B cell (primary cell): ENCODE data around the gene TMEM273. TPM values are rescaled to one million over a fixed set of nuclear protein-coding genes. Genes with fewer than 3 reads are reported as not detected.

ENCODE experiments used
- ATAC-seq: fragments of 200-7000 bp; cut with Tn5 transposase; one replicate; pipeline ENCODE4 v1.10.0; 2021; ENCODE audit warnings: low read depth, mild to moderate bottlenecking, moderate number of reproducible peaks, moderate library complexity
- CTCF ChIA-PET: fragments of 350-600 bp; sonication (Branson Sonifier 250); formaldehyde crosslinking; loops from one replicate; lab custom pipeline; 2021; ENCODE audit warnings: antibody characterized with exemption, inconsistent platforms; lab: Charles Lee
- POLR2A ChIA-PET: fragments of 350-600 bp; sonication (Branson Sonifier 250); formaldehyde crosslinking; loops from one replicate; lab custom pipeline; 2021; ENCODE audit warnings: antibody characterized with exemption; lab: Charles Lee
- DNase-seq: peaks from one replicate; pipeline ENCODE4 v3.0.0; 2013
- H2AFZ ChIP-seq: 2 replicates; pipeline ENCODE4 v1.6.1; 2012; ENCODE audit warnings: mild to moderate bottlenecking, low read depth, low read length; ENCODE audit not compliant: insufficient read depth, poor library complexity, severe bottlenecking
- H3K27ac ChIP-seq, 2 donors: 1 replicate in 1 of 2; 2 replicates in 1 of 2; pipeline ENCODE4 v1.5.1; 2012 to 2013; ENCODE audit warnings: low read length in 2 of 2, mild to moderate bottlenecking in 2 of 2, moderate library complexity in 1 of 2
- H3K27me3 ChIP-seq, 4 experiments: fragments of 200-600 bp in 1 of 4; sonication (generic) in 1 of 4; replicated peaks in 1 of 4; 1 replicate in 2 of 4; 2 replicates in 2 of 4; pipeline versions ENCODE4 v1.6.1 to v1.7.0; 2013 to 2016; ENCODE audit warnings: low read length in 3 of 4, mild to moderate bottlenecking in 2 of 4, mixed read lengths in 1 of 4, moderate library complexity in 1 of 4; ENCODE audit not compliant: insufficient read depth in 4 of 4, control insufficient read depth in 3 of 4; ENCODE audit errors: control extremely low read depth in 1 of 4
- H3K36me3 ChIP-seq, 2 experiments: replicated peaks in 1 of 2; 1 replicate in 1 of 2; 2 replicates in 1 of 2; pipeline versions ENCODE4 v1.6.1 to v1.7.1; 2013; ENCODE audit warnings: low read length in 1 of 2; ENCODE audit not compliant: insufficient read depth in 2 of 2, control insufficient read depth in 1 of 2; ENCODE audit errors: control extremely low read depth in 1 of 2, extremely low read depth in 1 of 2
- H3K4me1 ChIP-seq, 2 donors: fragments of 200-600 bp in 1 of 2; sonication (generic) in 1 of 2; 1 replicate in 1 of 2; 2 replicates in 1 of 2; pipeline versions ENCODE4 v1.5.1 to v1.6.1; 2013 to 2017; ENCODE audit warnings: low read length in 2 of 2; ENCODE audit not compliant: control insufficient read depth in 2 of 2, insufficient read depth in 2 of 2
- H3K4me2 ChIP-seq: replicated peaks from 2 replicates; pipeline ENCODE3; 2012; ENCODE audit warnings: mild to moderate bottlenecking, low read depth, low read length; ENCODE audit not compliant: poor library complexity, severe bottlenecking
- H3K4me3 ChIP-seq, 5 experiments: fragments of 200-600 bp in 1 of 5; sonication (generic) in 1 of 5; 1 replicate in 3 of 5; 2 replicates in 2 of 5; pipeline versions ENCODE4 v1.5.1 to v1.7.0; 2011 to 2016; ENCODE audit warnings: low read length in 4 of 5, mild to moderate bottlenecking in 4 of 5, low read depth in 2 of 5, control low read depth in 1 of 5, moderate library complexity in 1 of 5; ENCODE audit not compliant: insufficient read depth in 1 of 5; ENCODE audit errors: control extremely low read depth in 1 of 5, extremely low read depth in 1 of 5
- H3K79me2 ChIP-seq: fragments of 200-600 bp; sonication (generic); one replicate; pipeline ENCODE4 v1.6.0; 2016; ENCODE audit warnings: low read length; ENCODE audit not compliant: control insufficient read depth, insufficient read depth
- H3K9ac ChIP-seq: fragments of 200-600 bp; sonication (generic); 2 replicates; pipeline ENCODE4 v1.6.1; 2017; ENCODE audit warnings: mild to moderate bottlenecking, low read length, moderate library complexity
- H3K9me3 ChIP-seq, 3 donors: one replicate each; pipeline versions ENCODE4 v1.6.1 to v1.7.1; 2013; ENCODE audit warnings: low read length in 2 of 3; ENCODE audit not compliant: control insufficient read depth in 2 of 3, insufficient read depth in 1 of 3; ENCODE audit errors: control extremely low read depth in 1 of 3
- H4K20me1 ChIP-seq: 2 replicates; pipeline ENCODE4 v1.6.0; 2012; ENCODE audit warnings: mild to moderate bottlenecking, low read length; ENCODE audit not compliant: insufficient read depth, control insufficient read depth, poor library complexity, severe bottlenecking
- H3K27ac Mint-ChIP-seq: one replicate; pipeline ENCODE4 v1.8.0; 2021; ENCODE audit warnings: mixed read lengths
- H3K27me3 Mint-ChIP-seq: one replicate; pipeline ENCODE4 v1.8.0; 2021; ENCODE audit warnings: mixed read lengths
- H3K4me1 Mint-ChIP-seq: one replicate; pipeline ENCODE4 v1.8.0; 2021; ENCODE audit warnings: mixed read lengths
- H3K4me3 Mint-ChIP-seq: one replicate; pipeline ENCODE4 v1.8.0; 2021; ENCODE audit warnings: mixed read lengths
- H3K9me3 Mint-ChIP-seq: one replicate; pipeline ENCODE4 v1.8.0; 2022; ENCODE audit warnings: mixed read lengths; ENCODE audit not compliant: insufficient read depth
- CTCF ChIP-seq: fragments of 200-600 bp; IDR thresholded peaks from one replicate; pipeline ENCODE4 v1.8.0; 2022; ENCODE audit warnings: antibody characterized with exemption, mild to moderate bottlenecking
- EZH2 ChIP-seq: IDR thresholded peaks from 2 replicates; pipeline ENCODE4 v1.6.1; 2012; ENCODE audit warnings: borderline replicate concordance, low read depth, mild to moderate bottlenecking, moderate library complexity, low read length; ENCODE audit not compliant: insufficient read depth, poor library complexity, severe bottlenecking
- WGBS: methylation state at CpG from one replicate; pipeline ENCODE4 v1.1.5; 2013; ENCODE audit warnings: missing lambda C conversion rate; ENCODE audit not compliant: insufficient coverage; 5-methylcytosine and 5-hydroxymethylcytosine counted together
- intact Hi-C: fragments of 100-400 bp; cut with micrococcal nuclease; formaldehyde crosslinking; loops from one replicate; pipeline ENCODE4 v1.10.0; 2022
- polyA plus RNA-seq: library from polyadenylated mRNA; depleted of rRNA; stranded (reverse); fragments of >200 nt; gene quantifications from 2 replicates; pipeline ENCODE4 v1.2.3, GENCODE V29; 2012
- total RNA-seq, 2 donors: library from RNA; stranded (reverse); fragments of 120-200 nt in 1 of 2; gene quantifications; 1 replicate in 1 of 2; 2 replicates in 1 of 2; pipeline versions ENCODE4 v1.2.3 to v1.2.4, GENCODE V29; 2013 to 2022

The TMEM273 gene
- total and polyA plus RNA-seq, 2 donors (not counting 1 experiment from before 2014, with no cell fraction given): 36.0 to 36.4 TPM

- H3K4me2 ChIP-seq: peak overlapping the region; percentile 59
- no peak overlapping the region for H3K27ac ChIP-seq
- Mint-ChIP-seq H3K27ac (peak overlapping the region; percentile 46), H3K9me3 (peaks cover 2% of the 10 kb centered on the region), H3K27me3 (peaks cover 11% of the 10 kb centered on the region), H3K4me3 (peak overlapping the region; percentile 49), H3K4me1 (peaks cover 24% of the 10 kb centered on the region)
- H3K27me3 ChIP-seq: no peaks in the 10 kb centered on the region
- H3K9ac ChIP-seq: no peak overlapping the region
- DNase-seq: peak; percentile 15
- CTCF ChIA-PET: no interaction called here
- no peak overlapping the region for H2AFZ ChIP-seq
- no peak overlapping the region for H3K4me3 ChIP-seq
- POLR2A ChIA-PET: no interaction called here
- no peak for ATAC-seq
- intact Hi-C loops: no loop called here
- 55% methylated on average over 3 of the region's 3 CpGs for WGBS
- H3K9me3 ChIP-seq: peaks cover 0 to 11% (median 11%) of the 10 kb centered on the region in 3 donors
- no peaks in the 10 kb centered on the region for H3K36me3 ChIP-seq
- H3K79me2 ChIP-seq: no peaks in the 10 kb centered on the region
- TF ChIP-seq EZH2: no peak
- no peak for TF ChIP-seq CTCF
- H4K20me1 ChIP-seq: no peaks in the 10 kb centered on the region
- peaks cover 28 to 29% of the 10 kb centered on the region in 2 donors for H3K4me1 ChIP-seq
These were observed 53.9 kb downstream of the TMEM273 start for GRCh38 chr10:49134327-49134726.

GRCh38 chr10:49133706-49134248, 54.4 kb downstream of the TMEM273 start, which contains the start of gene FAM170B:
Gene FAM170B (minus strand): TSS chr10:49134021. CDS start chr10:49133918, 103 bp downstream.
- Histone ChIP-seq H3K27me3 (no peaks in the 10 kb centered on the region), H3K4me3 (no peak within 1 kb of the TSS), H3K9ac (no peak within 1 kb of the TSS), H3K4me1 (peaks cover 28 to 29% of the 10 kb centered on the region in 2 donors), H4K20me1 (no peaks in the 10 kb centered on the region), H3K9me3 (peaks cover 0 to 11% (median 11%) of the 10 kb centered on the region in 3 donors), H3K27ac (no peak within 1 kb of the TSS), H3K36me3 (no peaks in the 10 kb centered on the region), H3K4me2 (peak within 1 kb of the TSS; percentile 59), H3K79me2 (no peaks in the 10 kb centered on the region), H2AFZ (no peak within 1 kb of the TSS)
- Mint-ChIP-seq H3K4me3 (peak within 1 kb of the TSS; percentile 49), H3K9me3 (peaks cover 2% of the 10 kb centered on the region), H3K27me3 (peaks cover 16% of the 10 kb centered on the region), H3K27ac (peak within 1 kb of the TSS; percentile 46), H3K4me1 (peaks cover 24% of the 10 kb centered on the region)
- DNase-seq: no peak
- intact Hi-C loops: no loop called here
- WGBS: 99% methylated on average over 5 of the region's 5 CpGs
- no peak for ATAC-seq
- POLR2A ChIA-PET: no interaction called here
- CTCF ChIA-PET: no interaction called here
- no peak for TF ChIP-seq CTCF
